HL-60 (cell line): ENCODE measurements around the gene B9D1.

Experiments used
- DNase-seq, 2 experiments: peaks; one replicate each; pipeline ENCODE4 v3.0.0-alpha.2; 2010 to 2020; ENCODE audit warnings: low read depth in 1 of 2, low spot score in 1 of 2
- H3K27ac ChIP-seq: fragments of 250-450 bp; sonication (Bioruptor Pico); replicated peaks from 2 replicates; pipeline ENCODE4 v1.5.1; 2020; ENCODE audit warnings: mild to moderate bottlenecking, moderate library complexity
- H3K27me3 ChIP-seq: fragments of 250-450 bp; sonication (Bioruptor Pico); 2 replicates; pipeline ENCODE4 v1.5.1; 2021; ENCODE audit warnings: mild to moderate bottlenecking, moderate library complexity; ENCODE audit not compliant: insufficient read depth, poor library complexity, severe bottlenecking
- H3K4me3 ChIP-seq: replicated peaks from 2 replicates; pipeline ENCODE4 v1.5.1; 2011; ENCODE audit warnings: mild to moderate bottlenecking, control low read depth, low read length; ENCODE audit not compliant: insufficient read depth
- GABPA ChIP-seq: IDR thresholded peaks from 2 replicates; pipeline ENCODE4 v1.6.1; 2012; ENCODE audit warnings: low read depth
- POLR2AphosphoS5 ChIP-seq: IDR thresholded peaks from 2 replicates; pipeline ENCODE4 v1.6.1; 2012; ENCODE audit warnings: low read depth
- SPI1 ChIP-seq: IDR thresholded peaks from 2 replicates; pipeline ENCODE4 v1.6.1; 2012; ENCODE audit warnings: low read depth, mild to moderate bottlenecking, borderline replicate concordance
- TF ChIP-seq, protein P1 (sequence below): IDR thresholded peaks from 2 replicates; pipeline ENCODE4 v1.6.1; 2012; ENCODE audit warnings: low read depth; ENCODE audit not compliant: insufficient replicate concordance
- TF ChIP-seq, protein P2 (sequence below): IDR thresholded peaks from one replicate; pipeline ENCODE4 v1.5.1; 2011; ENCODE audit warnings: low read length, control low read depth, inconsistent platforms; ENCODE audit not compliant: insufficient read depth

B9D1 gene

DNA sequence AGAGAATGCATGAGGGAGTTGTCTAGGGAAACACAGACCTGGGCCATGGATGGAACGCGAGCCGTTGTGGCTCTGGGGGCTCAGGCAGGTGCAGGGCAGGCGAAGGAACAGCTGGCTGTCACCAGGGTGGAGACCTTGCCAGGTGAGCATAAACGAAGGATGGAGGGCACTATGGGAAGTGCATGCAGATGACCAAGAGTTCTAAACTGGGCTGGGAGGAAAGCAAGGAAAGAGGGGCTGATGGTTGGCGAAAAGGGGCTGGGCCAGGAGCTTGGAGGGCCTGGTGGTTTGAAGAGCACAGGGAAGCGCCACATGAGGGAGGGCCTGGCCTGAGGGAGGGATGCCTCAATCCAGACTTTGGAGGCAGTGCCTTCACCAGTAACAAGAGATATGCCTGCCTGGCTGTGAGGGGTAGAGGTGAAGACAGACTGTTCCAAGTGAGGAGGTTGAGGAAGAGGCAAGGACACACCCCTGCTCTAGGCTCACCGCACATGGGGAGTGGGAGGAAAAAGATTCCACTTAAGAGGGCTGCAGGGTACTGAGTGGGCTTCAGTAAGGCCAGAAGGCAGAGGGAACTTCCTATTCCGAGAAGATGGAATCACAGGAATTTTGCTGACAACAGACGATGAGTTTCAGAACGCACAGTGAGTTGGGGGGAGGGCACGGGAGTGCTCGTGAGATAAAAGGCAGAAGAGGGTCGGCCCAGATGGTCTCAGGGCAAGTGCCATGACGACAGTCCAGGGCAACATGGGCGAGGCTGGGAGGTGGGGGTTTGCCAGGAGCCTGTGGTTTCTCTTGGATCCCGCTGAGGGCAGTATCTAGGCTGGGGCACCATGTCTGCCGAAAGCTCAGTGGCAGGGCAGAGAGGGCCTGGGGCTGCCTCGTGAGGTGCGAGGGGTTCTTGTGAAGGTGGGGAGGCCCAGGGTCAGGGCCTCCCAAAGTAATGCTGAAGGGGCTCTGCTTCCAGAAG, 20.6 kb downstream of the B9D1 start:
- TF ChIP-seq GABPA (no peak), POLR2AphosphoS5 (no peak), SPI1 (no peak)
- TF ChIP-seq, protein P1, sequence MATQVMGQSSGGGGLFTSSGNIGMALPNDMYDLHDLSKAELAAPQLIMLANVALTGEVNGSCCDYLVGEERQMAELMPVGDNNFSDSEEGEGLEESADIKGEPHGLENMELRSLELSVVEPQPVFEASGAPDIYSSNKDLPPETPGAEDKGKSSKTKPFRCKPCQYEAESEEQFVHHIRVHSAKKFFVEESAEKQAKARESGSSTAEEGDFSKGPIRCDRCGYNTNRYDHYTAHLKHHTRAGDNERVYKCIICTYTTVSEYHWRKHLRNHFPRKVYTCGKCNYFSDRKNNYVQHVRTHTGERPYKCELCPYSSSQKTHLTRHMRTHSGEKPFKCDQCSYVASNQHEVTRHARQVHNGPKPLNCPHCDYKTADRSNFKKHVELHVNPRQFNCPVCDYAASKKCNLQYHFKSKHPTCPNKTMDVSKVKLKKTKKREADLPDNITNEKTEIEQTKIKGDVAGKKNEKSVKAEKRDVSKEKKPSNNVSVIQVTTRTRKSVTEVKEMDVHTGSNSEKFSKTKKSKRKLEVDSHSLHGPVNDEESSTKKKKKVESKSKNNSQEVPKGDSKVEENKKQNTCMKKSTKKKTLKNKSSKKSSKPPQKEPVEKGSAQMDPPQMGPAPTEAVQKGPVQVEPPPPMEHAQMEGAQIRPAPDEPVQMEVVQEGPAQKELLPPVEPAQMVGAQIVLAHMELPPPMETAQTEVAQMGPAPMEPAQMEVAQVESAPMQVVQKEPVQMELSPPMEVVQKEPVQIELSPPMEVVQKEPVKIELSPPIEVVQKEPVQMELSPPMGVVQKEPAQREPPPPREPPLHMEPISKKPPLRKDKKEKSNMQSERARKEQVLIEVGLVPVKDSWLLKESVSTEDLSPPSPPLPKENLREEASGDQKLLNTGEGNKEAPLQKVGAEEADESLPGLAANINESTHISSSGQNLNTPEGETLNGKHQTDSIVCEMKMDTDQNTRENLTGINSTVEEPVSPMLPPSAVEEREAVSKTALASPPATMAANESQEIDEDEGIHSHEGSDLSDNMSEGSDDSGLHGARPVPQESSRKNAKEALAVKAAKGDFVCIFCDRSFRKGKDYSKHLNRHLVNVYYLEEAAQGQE = no peak
- TF ChIP-seq, protein P2, sequence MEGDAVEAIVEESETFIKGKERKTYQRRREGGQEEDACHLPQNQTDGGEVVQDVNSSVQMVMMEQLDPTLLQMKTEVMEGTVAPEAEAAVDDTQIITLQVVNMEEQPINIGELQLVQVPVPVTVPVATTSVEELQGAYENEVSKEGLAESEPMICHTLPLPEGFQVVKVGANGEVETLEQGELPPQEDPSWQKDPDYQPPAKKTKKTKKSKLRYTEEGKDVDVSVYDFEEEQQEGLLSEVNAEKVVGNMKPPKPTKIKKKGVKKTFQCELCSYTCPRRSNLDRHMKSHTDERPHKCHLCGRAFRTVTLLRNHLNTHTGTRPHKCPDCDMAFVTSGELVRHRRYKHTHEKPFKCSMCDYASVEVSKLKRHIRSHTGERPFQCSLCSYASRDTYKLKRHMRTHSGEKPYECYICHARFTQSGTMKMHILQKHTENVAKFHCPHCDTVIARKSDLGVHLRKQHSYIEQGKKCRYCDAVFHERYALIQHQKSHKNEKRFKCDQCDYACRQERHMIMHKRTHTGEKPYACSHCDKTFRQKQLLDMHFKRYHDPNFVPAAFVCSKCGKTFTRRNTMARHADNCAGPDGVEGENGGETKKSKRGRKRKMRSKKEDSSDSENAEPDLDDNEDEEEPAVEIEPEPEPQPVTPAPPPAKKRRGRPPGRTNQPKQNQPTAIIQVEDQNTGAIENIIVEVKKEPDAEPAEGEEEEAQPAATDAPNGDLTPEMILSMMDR = no peak
- Histone ChIP-seq H3K4me3 (no peak overlapping the region), H3K27me3 (no peaks in the 10 kb centered on the region), H3K27ac (no peak overlapping the region)
- DNase-seq = no peak

DNA sequence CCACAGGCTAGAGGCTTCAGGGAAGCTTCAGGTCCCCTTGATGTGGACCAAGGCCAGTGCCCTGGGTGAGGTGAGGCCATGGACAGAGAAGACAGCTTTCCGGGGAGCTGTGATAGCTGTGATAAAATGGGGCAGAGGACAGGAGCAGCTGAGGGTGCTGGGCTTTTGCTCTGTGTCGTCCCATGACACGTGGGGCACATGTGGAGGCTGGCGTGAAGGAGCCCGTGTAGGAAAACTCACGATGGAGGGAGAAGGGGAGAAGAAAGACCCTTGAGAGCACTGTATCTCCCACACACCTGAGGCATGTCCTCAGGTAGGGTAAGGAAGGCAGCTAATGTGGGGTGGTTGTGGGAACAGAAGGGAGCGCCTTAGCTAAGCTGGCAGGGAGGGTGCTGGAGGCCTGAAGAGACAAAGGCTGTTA, 21.3 kb downstream of the B9D1 start:
- DNase-seq = no peak
- Histone ChIP-seq H3K27me3 (no peaks in the 10 kb centered on the region), H3K4me3 (no peak overlapping the region), H3K27ac (no peak overlapping the region)
- TF ChIP-seq, protein P1 = no peak
- no peak for TF ChIP-seq POLR2AphosphoS5

DNA sequence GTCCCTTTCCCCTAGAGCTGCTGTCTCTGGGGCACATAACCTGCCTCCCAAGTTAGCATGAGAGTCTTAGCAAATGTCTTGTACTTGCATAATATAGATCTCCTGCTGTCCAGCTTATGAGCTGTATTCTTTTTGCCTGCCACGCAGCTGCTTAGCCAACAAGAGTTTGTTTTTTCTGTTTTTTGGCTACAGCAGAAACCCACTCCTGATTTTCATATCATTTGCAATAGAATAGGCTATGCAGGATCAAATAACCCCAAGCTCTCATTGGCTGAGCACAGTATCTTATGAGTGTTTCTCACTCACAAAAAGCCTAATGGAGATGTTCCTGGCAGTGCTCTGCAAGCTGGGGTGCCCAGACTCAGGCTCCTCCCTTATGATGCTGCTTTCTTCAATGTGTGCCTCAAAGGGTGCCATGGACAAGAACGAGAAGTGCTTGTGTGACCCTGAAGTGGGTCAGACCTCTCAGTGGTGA, 23.1 kb downstream of the B9D1 start:
- H3K4me3 ChIP-seq = no peak overlapping the region
- no peak for DNase-seq
- no peak overlapping the region for H3K27ac ChIP-seq
- TF ChIP-seq, protein P1 = no peak
- TF ChIP-seq GABPA = no peak
- TF ChIP-seq, protein P2 = no peak
- no peak for TF ChIP-seq SPI1
- no peak for TF ChIP-seq POLR2AphosphoS5
- H3K27me3 ChIP-seq = no peaks in the 10 kb centered on the region
